Transverse colon (tissue), 4 donors: ENCODE measurements around the gene LAMA5. TPM values are rescaled to one million over a fixed set of nuclear protein-coding genes. Genes with fewer than 3 reads are reported as not detected.
A peak's percentile ranks its signal among the peaks of the same experiment; 100 is the strongest.

Experiments
- DNase-seq: peaks from one replicate; pipeline ENCODE4 v3.0.0-alpha.2; 2019
- H3K27ac ChIP-seq, 4 donors: fragments of 200-600 bp; sonication (generic); 2 replicates each; pipeline ENCODE4 v1.5.1; 2016 to 2018; ENCODE audit warnings: inconsistent platforms in 4 of 4
- H3K27me3 ChIP-seq: fragments of 200-600 bp; sonication (generic); 2 replicates; pipeline ENCODE4 v1.5.1; 2017; ENCODE audit warnings: inconsistent platforms
- H3K36me3 ChIP-seq, 4 donors: fragments of 200-600 bp; sonication (generic); 2 replicates each; pipeline ENCODE4 v1.5.1; 2017 to 2019; ENCODE audit warnings: inconsistent platforms in 4 of 4
- H3K4me1 ChIP-seq, 4 donors: fragments of 200-600 bp; sonication (generic); 2 replicates each; pipeline ENCODE4 v1.5.1; 2017 to 2020; ENCODE audit warnings: inconsistent platforms in 4 of 4
- H3K4me3 ChIP-seq, 4 donors: fragments of 200-600 bp; sonication (generic); 1 replicate in 1 of 4; 2 replicates in 3 of 4; pipeline versions ENCODE4 v1.5.1 to v1.6.1; 2017 to 2019; ENCODE audit warnings: inconsistent platforms in 4 of 4
- H3K9me3 ChIP-seq, 2 donors: fragments of 200-600 bp; sonication (generic); 2 replicates each; pipeline ENCODE4 v1.5.1; 2017 to 2019; ENCODE audit warnings: inconsistent platforms in 2 of 2
- CTCF ChIP-seq, 5 experiments: fragments of 200-600 bp in 3 of 5; fragments of 450-650 bp in 2 of 5; sonication (generic) in 3 of 5; IDR thresholded peaks; 1 replicate in 2 of 5; 2 replicates in 3 of 5; pipeline ENCODE4 v1.5.1; 2016 to 2017; ENCODE audit warnings: antibody characterized with exemption in 5 of 5, inconsistent platforms in 3 of 5, mild to moderate bottlenecking in 2 of 5, moderate library complexity in 1 of 5
- EP300 ChIP-seq: sonication (generic); formaldehyde crosslinking; IDR thresholded peaks from one replicate; pipeline ENCODE4 v1.6.1; 2017; ENCODE audit warnings: antibody characterized with exemption, low read depth
- POLR2A ChIP-seq: fragments of 450-650 bp; IDR thresholded peaks from one replicate; pipeline ENCODE4 v1.6.1; 2016; ENCODE audit warnings: antibody characterized with exemption, mild to moderate bottlenecking, moderate library complexity
- POLR2AphosphoS5 ChIP-seq, 3 donors: sonication (generic); formaldehyde crosslinking; IDR thresholded peaks; one replicate each; pipeline ENCODE4 v1.6.1; 2016; ENCODE audit warnings: antibody characterized with exemption in 3 of 3
- WGBS, 2 donors: methylation state at CpG; one replicate each; pipeline ENCODE4 v1.1.5; 2018; ENCODE audit warnings: low coverage in 1 of 2; 5-methylcytosine and 5-hydroxymethylcytosine counted together
- in situ Hi-C, 4 donors: fragments of 200-750 bp; cut with MboI; loops; one replicate each; pipeline versions ENCODE4 v1.15.0 to v1.15.1; 2017; ENCODE audit warnings: low sequenced_read_pairs in 3 of 4, low pct_ligation_motif_present in 1 of 4, low pct_unique_long_range_greater_than_20kb in 1 of 4
- intact Hi-C: fragments of 100-400 bp; cut with DNase I; formaldehyde crosslinking; loops from one replicate; pipeline ENCODE4 v1.15.1; 2023; ENCODE audit warnings: low total_unique reads
- total RNA-seq, 4 donors: library from RNA; depleted of rRNA; stranded (reverse); fragments of >200 nt; gene quantifications; one replicate each; pipeline ENCODE4 v1.1.0, GENCODE V29; 2016

The LAMA5 gene
- total RNA-seq, 4 donors from 2014 or later: 33.2 to 269 (median 91.3) TPM

DNA sequence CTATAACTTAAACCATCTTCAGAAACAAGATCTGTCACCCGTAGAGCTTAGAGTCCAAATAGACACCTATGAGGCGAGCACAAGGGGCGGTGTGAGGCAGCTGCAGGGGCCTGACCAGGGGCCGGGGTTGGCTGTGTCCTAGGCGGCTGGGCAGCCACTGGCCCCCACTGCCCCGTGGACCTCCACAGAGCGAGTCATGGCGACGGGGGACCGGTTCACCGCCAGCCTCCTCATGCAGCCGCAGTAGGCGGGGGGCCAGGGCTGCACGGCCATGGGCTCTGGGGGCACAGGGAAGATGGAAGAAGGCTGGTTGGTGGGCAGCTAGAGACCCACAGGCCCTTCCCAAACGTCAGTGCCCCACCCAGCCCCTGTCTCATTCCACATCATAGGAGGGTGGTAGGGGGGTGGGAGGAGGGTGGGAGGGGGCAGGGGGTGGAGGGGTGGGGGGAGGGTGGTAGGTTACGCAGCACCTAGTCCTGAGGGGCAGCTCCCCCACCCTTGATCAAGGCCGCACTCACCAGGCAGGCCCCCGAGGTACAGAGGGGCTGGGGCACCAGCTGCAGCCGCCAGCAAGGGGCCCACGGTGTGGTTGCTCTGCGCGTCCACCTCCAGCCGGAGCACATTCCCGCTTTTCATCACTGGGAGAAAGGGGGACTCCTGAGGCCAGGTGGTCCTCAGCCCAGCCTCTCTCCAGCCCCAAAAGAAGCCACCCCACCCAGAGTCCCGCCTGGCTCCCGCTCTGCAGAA, 57.7 kb downstream of the LAMA5 start:
- peaks cover 0 to 35% (median 11%) of the 10 kb centered on the region in 4 donors for H3K36me3 ChIP-seq
- H3K9me3 ChIP-seq: no peaks in the 10 kb centered on the region
- H3K4me1 ChIP-seq: peaks cover 7 to 15% (median 12%) of the 10 kb centered on the region in 4 donors
- 86 to 87% methylated on average over 2 to 18 of the region's 26 CpGs for WGBS, 2 donors
- no peaks in the 10 kb centered on the region for H3K27me3 ChIP-seq
- H3K27ac ChIP-seq: no peak overlapping the region
- no peak for DNase-seq
- in situ Hi-C loops: no loop called here
- no peak for TF ChIP-seq CTCF (IDR thresholded peaks at IDR 0.05)
- no peak overlapping the region for H3K4me3 ChIP-seq
- intact Hi-C loops: no loop called here

GRCh38 chr20:62308102-62308822, 58.9 kb downstream of the LAMA5 start:
- Histone ChIP-seq H3K4me1 (peaks cover 15 to 23% (median 20%) of the 10 kb centered on the region in 4 donors), H3K27ac (peak overlapping the region in 1 of 4 donors; percentile 13), H3K9me3 (no peaks in the 10 kb centered on the region), H3K36me3 (peaks cover 0 to 35% (median 11%) of the 10 kb centered on the region in 4 donors), H3K4me3 (no peak overlapping the region), H3K27me3 (no peaks in the 10 kb centered on the region)
- WGBS, 2 donors: 87 to 100% methylated on average over 1 to 29 of the region's 29 CpGs
- intact Hi-C loops (no loop called here), in situ Hi-C loops (no loop called here)
- TF ChIP-seq EP300 (no peak), POLR2AphosphoS5 (IDR thresholded peaks at IDR 0.05) (no peak), CTCF (IDR thresholded peaks at IDR 0.05) (no peak), POLR2A (no peak)
- DNase-seq: no peak

DNA sequence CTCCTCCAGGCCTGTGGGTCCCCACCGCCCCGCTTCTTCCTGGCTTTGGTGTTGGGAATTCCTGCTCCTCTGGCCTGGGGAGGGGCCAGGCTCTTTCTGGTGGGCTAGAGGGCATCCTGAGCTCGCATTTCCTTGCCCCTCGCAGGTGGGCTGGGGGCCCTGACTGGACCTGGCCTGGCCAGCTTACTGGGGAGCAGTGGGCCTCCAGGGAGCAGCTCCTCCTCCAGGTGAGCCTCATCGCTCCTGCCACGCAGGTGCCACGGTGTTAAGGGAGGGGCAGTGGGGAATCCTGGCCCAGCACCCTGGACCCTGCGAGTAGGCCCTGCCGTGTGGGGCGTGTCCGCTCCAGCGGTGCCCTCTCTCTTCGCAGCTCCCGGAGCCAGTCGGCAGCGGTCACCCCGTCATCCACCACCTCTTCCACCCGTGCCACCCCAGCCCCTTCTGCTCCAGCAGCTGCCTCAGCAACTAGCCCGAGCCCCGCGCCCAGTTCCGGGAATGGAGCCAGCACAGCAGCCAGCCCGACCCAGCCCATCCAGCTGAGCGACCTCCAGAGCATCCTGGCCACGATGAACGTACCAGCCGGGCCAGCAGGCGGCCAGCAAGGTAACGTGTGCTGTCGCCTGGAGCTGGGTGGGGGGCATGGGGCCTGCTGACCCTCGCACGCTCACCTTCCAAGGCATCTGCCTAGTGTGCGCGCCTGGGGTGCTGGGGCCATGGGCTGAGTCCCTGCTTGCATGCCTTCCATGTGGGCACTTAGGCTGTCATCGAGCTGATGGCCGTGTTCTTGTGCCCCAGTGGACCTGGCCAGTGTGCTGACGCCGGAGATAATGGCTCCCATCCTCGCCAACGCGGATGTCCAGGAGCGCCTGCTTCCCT, 59.6 kb downstream of the LAMA5 start:
- H3K27me3 ChIP-seq: no peaks in the 10 kb centered on the region
- no peak for TF ChIP-seq POLR2A
- no peak for TF ChIP-seq CTCF (IDR thresholded peaks at IDR 0.05)
- TF ChIP-seq EP300: no peak
- TF ChIP-seq POLR2AphosphoS5 (IDR thresholded peaks at IDR 0.05): no peak
- peaks cover 15 to 23% (median 20%) of the 10 kb centered on the region in 4 donors for H3K4me1 ChIP-seq
- WGBS, 2 donors: 81% methylated on average over 27 of the region's 42 CpGs; no CpG with 5 or more reads in 1 of the 2 donors
- in situ Hi-C loops (no loop called here), intact Hi-C loops (no loop called here)
- no peak overlapping the region for H3K27ac ChIP-seq
- H3K9me3 ChIP-seq: no peaks in the 10 kb centered on the region
- DNase-seq: no peak
- peaks cover 0 to 35% (median 11%) of the 10 kb centered on the region in 4 donors for H3K36me3 ChIP-seq
- H3K4me3 ChIP-seq: no peak overlapping the region
